ENCODE results near the gene LIPC. TPM values are rescaled to one million over a fixed set of nuclear protein-coding genes. Genes with fewer than 3 reads are reported as not detected.

LIPC gene
- total RNA-seq, result 1 to 10 TPM in 1 of 10 donors, under 1 TPM in 8, not detected in 1; 0.23 to 1.3 (median 0.42) TPM
- under 1 TPM; 0.22 to 0.44 TPM for polyA plus RNA-seq
- long read RNA-seq, donor 1, partial matches to known transcripts, result 0 of 2 reads
- long read RNA-seq, donor 1, other reads (novel, unspliced or antisense), result 2 of 2 reads
- long read RNA-seq, donor 2, partial matches to known transcripts, result 0 of 2 reads
- long read RNA-seq, donor 2, other reads (novel, unspliced or antisense), result 2 of 2 reads
- long read RNA-seq, donor 3, result 0 reads

DNA sequence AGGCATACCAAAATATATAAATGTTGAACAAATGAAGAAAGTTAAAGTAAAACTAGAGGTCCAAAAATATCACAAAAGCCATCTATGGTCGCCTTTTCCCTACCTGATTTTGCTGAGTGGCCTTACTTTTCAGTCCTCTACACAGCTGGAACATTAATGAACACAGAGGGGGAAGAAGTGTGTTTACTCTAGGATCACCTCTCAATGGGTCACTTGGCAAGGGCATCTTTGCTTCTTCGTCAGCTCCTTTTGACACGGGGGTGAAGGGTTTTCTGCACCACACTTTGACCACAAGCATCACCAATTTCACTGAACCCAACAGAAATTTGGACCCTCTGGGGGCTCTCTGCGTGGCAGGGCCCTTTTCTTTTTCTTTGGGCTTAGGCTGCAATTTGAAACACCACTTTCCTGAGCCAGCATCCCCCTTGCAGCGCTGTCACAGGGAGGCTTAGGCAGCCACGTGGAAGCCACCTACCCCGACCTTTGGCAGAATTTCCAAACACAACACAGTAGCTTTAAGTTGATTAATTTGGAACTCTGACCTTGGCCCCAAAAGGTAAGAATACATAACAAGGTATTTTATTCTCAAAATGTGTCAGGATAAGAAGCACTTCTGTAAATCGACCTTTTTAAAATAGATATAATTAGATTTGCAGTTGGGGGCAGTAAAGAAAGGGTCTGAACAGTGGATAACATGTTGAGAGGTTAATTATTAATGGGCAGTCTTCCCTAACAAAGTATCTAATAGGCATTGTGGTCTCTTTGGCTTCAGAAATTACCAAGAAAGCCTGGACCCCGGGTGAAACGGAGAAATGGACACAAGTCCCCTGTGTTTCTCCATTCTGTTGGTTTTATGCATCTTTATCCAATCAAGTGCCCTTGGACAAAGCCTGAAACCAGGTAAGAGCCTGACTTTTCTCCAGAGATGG lies at the start of gene LIPC:
TSS of gene LIPC (plus strand) at position 771 of the 929 bp plus-strand sequence. CDS start at position 813, 42 bp downstream.
- TF ChIP-seq, protein P1, sequence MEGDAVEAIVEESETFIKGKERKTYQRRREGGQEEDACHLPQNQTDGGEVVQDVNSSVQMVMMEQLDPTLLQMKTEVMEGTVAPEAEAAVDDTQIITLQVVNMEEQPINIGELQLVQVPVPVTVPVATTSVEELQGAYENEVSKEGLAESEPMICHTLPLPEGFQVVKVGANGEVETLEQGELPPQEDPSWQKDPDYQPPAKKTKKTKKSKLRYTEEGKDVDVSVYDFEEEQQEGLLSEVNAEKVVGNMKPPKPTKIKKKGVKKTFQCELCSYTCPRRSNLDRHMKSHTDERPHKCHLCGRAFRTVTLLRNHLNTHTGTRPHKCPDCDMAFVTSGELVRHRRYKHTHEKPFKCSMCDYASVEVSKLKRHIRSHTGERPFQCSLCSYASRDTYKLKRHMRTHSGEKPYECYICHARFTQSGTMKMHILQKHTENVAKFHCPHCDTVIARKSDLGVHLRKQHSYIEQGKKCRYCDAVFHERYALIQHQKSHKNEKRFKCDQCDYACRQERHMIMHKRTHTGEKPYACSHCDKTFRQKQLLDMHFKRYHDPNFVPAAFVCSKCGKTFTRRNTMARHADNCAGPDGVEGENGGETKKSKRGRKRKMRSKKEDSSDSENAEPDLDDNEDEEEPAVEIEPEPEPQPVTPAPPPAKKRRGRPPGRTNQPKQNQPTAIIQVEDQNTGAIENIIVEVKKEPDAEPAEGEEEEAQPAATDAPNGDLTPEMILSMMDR (IDR thresholded peaks at IDR 0.05), result no peak
- H3K9me3 ChIP-seq, result no peaks in the 10 kb centered on the region
- no peak within 1 kb of the TSS for H3K4me3 ChIP-seq
- intact Hi-C loops (cut with DNase I), result loop anchor here in 4 of 10 donors (10.0 kb wide), 3 partner anchors 157 to 323 kb away; partner anchors contain the start of gene ADAM10 (in 2 of the 4)
- WGBS, 2 donors, result 90 to 91% methylated on average over 10 of the region's 10 CpGs
- ATAC-seq, result no peak
- DNase-seq, result no peak
- peaks cover 0 to 18% (median 8%) of the 10 kb centered on the region in 9 donors for H3K4me1 ChIP-seq
- no peak within 1 kb of the TSS for H3K27ac ChIP-seq
- no peaks in the 10 kb centered on the region for H3K27me3 ChIP-seq
- H3K36me3 ChIP-seq, result no peaks in the 10 kb centered on the region

DNA sequence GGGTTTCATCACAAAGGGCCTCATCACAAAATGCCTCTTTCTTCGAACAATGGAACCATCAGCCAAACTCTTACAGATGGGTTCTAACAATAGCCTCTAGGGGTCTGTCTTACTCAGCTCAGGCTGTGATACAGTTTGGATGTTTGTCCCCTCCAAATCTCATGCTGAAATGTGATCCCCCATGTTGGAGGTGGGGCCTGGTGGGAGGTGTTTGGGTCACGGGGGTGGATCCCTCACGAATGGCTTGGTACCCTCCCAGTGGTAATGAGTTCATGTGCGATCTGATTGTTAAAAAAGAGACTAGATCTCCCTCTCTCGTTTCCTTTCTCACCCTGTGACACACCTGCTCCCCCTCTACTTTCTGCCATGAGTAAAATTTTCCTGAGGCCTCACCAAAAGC lies 47.9 kb upstream of the LIPC start:
- intact Hi-C loops (cut with DNase I), result no loop called here
- TF ChIP-seq, protein P1 (IDR thresholded peaks at IDR 0.05), result no peak
- DNase-seq, result no peak

DNA sequence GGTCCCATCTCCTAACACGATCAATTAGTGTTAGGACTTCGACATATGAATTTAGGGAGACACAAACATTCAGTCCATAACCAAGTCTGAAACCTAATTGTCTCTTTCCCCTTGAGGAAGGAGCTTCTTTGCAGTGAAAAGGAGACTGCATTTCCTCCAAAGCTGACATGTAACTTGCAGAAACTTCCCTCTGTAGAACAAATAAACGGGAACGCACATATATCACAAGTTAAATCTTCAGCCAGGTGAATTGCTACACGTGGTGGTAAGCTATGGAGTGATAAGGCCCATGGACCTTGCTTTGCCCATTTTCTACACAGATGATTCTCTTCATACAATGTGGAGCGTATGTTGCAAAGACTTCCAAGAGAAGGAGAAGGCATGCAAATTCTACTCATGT lies 47.1 kb upstream of the LIPC start:
- intact Hi-C loops (cut with DNase I), result no loop called here
- no peaks in the 10 kb centered on the region for H3K9me3 ChIP-seq
- TF ChIP-seq, protein P1 (IDR thresholded peaks at IDR 0.05), result no peak
- 90 to 92% methylated on average over 6 of the region's 6 CpGs for WGBS, 2 donors
- no peak overlapping the region for H3K27ac ChIP-seq
- no peak for ATAC-seq
- H3K4me3 ChIP-seq, result no peak overlapping the region
- no peaks in the 10 kb centered on the region for H3K4me1 ChIP-seq
- DNase-seq, result no peak
- no peaks in the 10 kb centered on the region for H3K36me3 ChIP-seq
- no peaks in the 10 kb centered on the region for H3K27me3 ChIP-seq

More for the DNA sequence above, 47.9 kb upstream of the LIPC start:
- Histone ChIP-seq H3K4me1 (no peaks in the 10 kb centered on the region), H3K27me3 (no peaks in the 10 kb centered on the region), H3K9me3 (no peaks in the 10 kb centered on the region), H3K27ac (no peak overlapping the region), H3K36me3 (no peaks in the 10 kb centered on the region), H3K4me3 (no peak overlapping the region)
- no peak for ATAC-seq
- 88 to 90% methylated on average over 5 of the region's 5 CpGs for WGBS, 2 donors

DNA sequence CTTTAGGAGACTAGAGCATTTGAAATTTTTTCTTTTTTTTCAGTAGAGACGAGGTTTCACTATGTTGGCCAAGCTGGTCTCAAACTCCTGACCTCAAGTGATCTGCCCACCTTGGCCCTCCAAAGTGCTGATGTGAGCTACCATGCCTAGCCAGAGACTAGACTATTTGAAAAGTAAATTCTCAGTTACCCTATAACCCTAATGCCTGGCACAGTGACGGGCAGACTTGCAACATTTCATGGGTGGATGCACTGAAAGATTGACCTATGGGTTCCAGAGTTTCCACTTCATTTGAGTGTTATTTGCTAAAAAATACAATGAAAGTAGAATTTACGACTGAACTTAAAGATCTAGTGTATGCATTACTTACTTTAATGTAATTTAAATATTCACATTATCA lies 45.7 kb upstream of the LIPC start:
- H3K27me3 ChIP-seq, result no peaks in the 10 kb centered on the region
- no peaks in the 10 kb centered on the region for H3K4me1 ChIP-seq
- DNase-seq, result no peak
- TF ChIP-seq, protein P1 (IDR thresholded peaks at IDR 0.05), result no peak
- H3K9me3 ChIP-seq, result no peaks in the 10 kb centered on the region
- ATAC-seq, result no peak
- WGBS, 2 donors, result 95 to 97% methylated on average over 3 of the region's 3 CpGs
- no peaks in the 10 kb centered on the region for H3K36me3 ChIP-seq
- no peak overlapping the region for H3K4me3 ChIP-seq
- H3K27ac ChIP-seq, result no peak overlapping the region
- intact Hi-C loops (cut with DNase I), result no loop called here

Data from heart right ventricle (tissue), 16 donors.